EL (cell line): ENCODE data around the gene POLR1A.
A peak's percentile ranks its signal among the peaks of the same experiment; 100 is the strongest.

Experiments used
- DNase-seq: peaks from one replicate; pipeline ENCODE4 v3.0.0-alpha.2; 2016

The POLR1A gene

DNA sequence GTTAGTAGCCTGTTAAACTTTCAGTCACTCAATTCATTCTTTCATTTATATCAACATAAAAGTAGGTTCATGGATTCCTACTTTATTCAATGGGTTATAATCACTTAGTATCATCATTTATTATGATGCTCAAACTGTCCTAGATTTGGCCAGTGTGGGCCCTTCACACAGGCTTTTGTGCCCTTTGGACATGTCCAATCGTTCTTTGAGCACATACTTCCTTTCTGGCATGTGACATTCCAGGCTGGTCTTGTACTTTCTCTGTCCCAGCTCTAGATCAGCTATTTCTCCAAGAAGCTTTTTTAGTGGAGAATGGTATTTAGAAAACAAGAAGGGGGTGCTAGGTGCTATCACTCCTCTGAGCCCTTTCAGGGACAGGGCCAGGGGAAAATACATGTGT is 11.5 kb downstream of the POLR1A start:
- no peak for DNase-seq

GRCh38 chr2:86087936-86088850 is 17.5 kb downstream of the POLR1A start:
- DNase-seq, result no peak

- DNase-seq, result no peak
These were observed 22.9 kb downstream of the POLR1A start for GRCh38 chr2:86082756-86083155.

- no peak for DNase-seq
These were observed 24.0 kb downstream of the POLR1A start for GRCh38 chr2:86081724-86082123.

GRCh38 chr2:86079981-86080911 is 25.4 kb downstream of the POLR1A start:
- DNase-seq, result peak; percentile 64

- peak; percentile 38 for DNase-seq
These were observed 26.7 kb downstream of the POLR1A start for GRCh38 chr2:86078774-86079545.

DNA sequence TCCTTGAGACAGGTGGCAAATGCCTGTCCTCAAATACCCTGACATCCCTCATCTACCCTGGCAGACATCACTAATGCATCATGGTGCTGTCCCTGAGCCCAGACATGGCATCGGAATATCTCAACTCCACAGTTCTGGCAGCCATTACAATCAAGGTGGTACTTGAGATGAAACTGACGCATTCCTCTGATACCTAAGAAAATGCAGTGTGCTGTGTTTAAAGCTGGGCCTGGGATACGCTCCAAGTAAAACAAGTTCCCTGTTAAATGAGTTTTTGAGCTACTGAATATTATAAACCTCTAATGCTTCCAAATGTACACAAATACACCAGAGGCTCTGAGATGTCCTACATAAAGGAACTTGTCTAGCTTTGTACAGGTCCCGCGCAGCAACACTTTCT is 29.8 kb downstream of the POLR1A start:
- DNase-seq, result no peak

DNA sequence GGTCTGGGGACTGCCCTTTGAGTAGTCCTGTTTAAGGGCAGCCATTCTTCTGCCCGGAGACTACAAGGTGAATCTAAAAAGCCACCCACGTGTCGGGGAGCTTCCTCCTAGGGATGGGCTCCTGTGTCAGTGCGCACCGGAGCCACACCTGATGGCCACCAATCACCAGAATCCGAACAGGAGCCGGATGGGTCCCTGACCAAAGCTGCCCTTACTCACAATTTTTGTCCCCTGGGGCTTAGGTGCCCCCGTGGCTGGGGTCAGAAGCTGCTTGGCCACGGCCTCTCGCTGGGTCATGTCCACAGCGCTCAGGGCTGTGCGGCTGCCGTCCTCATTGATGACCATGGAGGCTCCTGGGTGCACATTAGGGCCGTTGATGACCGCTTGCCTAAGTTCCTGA is 30.9 kb downstream of the POLR1A start:
- no peak for DNase-seq

DNA sequence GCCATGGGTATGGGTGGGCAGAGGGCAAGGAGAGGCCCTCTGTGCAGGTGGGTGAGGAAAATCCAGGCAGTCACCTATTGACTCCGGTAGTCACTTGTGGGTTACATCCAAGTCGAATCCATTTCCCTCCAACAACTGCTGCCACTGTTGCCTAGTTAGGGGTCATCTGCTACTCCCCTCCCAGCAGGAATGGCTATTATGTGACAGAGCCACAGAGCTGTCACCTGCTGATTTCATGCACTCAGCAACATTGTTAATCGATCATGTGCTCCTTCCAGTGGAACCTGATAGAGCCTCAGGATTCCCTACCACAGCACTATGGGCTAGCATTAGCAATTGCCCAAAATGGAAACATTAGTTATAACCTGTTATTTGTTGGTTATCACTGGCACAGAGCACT is 31.4 kb downstream of the POLR1A start:
- no peak for DNase-seq

- DNase-seq, result no peak
These were observed 32.5 kb downstream of the POLR1A start for GRCh38 chr2:86073225-86073624.

GRCh38 chr2:86072271-86072858 is 33.3 kb downstream of the POLR1A start:
- DNase-seq, result no peak

GRCh38 chr2:86070868-86071267 is 34.8 kb downstream of the POLR1A start:
- DNase-seq, result no peak

DNA sequence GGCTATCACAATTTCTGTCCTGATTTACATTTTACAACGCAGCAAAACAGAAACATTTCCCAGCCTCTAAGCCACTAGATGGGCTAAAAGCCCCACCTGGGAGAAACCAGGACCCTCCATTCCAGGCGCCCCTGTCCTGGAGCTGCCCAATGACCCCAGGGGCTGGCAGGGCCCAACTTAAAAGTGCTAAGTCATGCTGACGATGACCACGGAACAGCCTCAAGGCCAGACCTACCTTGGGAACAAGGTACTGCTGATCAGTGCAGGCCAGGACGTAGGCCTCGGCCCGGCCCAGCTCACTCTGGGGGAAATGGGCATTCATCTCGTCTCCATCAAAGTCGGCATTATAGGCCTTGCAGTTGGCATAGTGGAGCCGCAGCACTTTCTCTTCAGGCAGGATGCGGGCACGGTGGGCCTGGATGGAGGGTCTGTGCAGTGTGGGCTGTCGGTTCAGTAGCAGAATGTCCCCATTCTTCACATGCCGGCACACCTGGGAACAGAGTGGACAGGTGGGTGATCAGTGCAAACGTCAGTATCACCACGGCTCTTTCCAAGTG is 35.8 kb downstream of the POLR1A start:
- no peak for DNase-seq

GRCh38 chr2:86069091-86069685 is 36.5 kb downstream of the POLR1A start:
- peak; percentile 24 for DNase-seq

GRCh38 chr2:86068648-86069047 is 37.0 kb downstream of the POLR1A start:
- DNase-seq, result no peak

DNA sequence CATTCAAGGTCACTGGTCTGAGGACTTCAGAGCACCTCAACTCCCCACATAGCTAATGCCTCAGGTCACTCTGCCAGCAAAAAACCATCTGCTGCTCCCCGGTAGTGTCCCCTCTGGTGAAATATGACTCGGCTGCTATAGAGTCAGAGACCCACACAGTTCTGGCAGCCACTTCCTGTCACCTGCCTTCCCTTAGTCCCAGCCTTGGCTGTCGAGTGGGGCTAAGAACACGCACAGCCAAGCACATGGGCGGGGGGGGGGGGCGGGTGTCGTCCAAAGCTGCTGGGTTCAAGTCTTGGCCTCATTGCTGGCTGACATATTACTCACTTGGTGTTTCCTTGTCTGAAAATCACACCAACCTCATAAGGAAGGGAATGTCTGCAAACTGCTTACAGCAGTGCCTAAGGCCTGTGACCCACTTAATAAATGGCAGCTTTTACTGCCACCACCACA is 37.5 kb downstream of the POLR1A start:
- DNase-seq, result peak; percentile 69

DNA sequence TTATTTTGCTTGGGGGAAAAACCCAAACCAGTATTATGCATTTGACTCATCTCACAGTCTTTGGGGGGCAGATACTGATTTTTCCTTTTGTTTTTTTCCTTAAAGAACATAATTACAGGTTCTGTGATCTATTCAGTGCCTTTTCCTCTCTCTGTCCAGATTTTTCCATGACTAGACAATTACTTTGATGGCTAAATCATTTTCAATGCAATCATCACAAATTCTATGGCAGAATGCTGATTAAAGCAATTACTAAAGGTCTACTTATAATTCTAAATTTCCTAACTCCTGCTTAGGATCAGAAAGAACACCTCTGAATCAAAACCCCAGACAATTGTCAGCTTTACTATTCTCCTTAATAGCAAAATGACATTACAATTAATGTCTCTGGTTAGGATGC is 38.8 kb downstream of the POLR1A start:
- no peak for DNase-seq

DNA sequence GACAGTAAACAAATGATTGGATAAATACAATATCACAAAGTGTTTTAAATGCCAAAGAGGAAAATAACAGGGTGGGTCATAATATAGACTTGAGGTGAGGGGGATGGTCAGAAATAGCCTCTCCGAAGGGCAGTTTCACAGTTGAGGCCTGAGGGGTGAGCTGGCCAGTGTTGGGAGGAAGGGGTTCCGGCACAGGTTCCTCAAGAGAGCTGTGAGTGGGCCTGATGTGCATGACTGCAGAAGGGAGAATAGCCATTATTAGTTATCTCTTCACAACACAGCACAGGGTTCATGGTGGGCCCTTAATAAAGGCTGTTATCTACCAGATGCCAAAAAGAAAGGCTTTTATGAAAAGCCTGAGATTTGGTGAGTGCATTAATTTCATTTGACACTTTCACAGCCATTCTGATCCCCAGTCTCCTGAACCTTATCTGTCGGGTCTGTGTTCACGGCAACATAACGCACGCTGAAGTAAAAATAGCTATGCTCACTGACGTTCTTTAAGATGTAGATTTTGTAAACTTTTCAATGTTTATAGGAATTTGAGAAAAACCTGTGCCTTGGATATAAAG is 39.6 kb downstream of the POLR1A start:
- no peak for DNase-seq

- DNase-seq, result peak; percentile 44
These were observed 40.2 kb downstream of the POLR1A start for GRCh38 chr2:86065512-86065911.

DNA sequence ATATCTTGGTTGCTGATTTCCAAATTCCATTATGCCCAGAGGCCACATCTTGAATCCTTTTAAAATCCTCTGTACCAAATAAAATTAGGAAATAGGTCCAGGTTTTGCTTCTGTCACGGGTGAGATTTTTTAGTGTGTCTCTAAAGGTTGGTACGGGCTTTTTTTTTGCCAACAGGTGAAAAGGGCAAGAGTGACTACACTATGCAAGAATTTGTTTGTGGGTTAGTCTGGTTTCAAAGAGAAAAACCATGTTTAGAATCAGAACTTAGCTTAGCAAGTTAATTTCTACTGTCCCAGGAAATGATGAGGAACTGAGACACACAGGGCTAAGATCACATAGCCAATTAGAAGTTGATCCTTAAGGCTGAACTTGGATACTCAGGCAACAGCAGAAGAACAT is 41.7 kb downstream of the POLR1A start:
- peak; percentile 76 for DNase-seq

DNA sequence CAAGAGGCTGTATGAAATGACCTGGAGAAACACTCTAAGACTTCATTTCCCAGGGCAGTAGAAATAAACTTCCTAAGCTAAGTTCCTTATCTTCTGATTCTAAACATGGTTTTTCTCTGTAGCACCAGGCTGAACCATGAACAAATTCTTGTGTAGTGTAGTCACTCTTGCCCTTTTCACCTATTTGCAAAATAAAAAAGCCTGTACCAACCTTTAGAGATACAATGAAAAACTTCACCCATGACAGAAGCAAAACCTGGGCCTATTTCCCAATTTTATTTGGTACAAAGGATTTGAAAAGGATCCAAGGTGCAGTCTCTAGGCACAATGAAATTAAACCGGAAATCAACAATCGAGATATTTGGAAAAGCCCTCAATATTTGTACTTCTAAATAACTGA is 43.6 kb downstream of the POLR1A start:
- DNase-seq, result peak; percentile 74
